AG10803 (cell line): ENCODE measurements around the gene WWOX.

Experiments
- DNase-seq: peaks from one replicate; pipeline ENCODE4 v3.0.0; 2010; ENCODE audit warnings: low read depth
- H3K4me3 ChIP-seq: 2 replicates; pipeline ENCODE4 v1.5.1; 2011; ENCODE audit warnings: mild to moderate bottlenecking, low read length, control low read depth
- CTCF ChIP-seq: conservative IDR thresholded peaks from 2 replicates; pipeline ENCODE4 v1.5.1; 2011; ENCODE audit warnings: mild to moderate bottlenecking, low read length, control low read depth, inconsistent platforms

WWOX gene

GRCh38 chr16:79003026-79003609 lies 903.7 kb downstream of the WWOX start:
- no peak for TF ChIP-seq CTCF
- no peak for DNase-seq
- no peak overlapping the region for H3K4me3 ChIP-seq

GRCh38 chr16:79004309-79004708 lies 904.9 kb downstream of the WWOX start:
- H3K4me3 ChIP-seq: no peak overlapping the region
- DNase-seq: no peak
- TF ChIP-seq CTCF: no peak

- no peak overlapping the region for H3K4me3 ChIP-seq
- DNase-seq: no peak
- TF ChIP-seq CTCF: no peak
These were observed 905.6 kb downstream of the WWOX start for GRCh38 chr16:79005096-79005495.

GRCh38 chr16:79006206-79006605 lies 906.8 kb downstream of the WWOX start:
- TF ChIP-seq CTCF: no peak
- no peak overlapping the region for H3K4me3 ChIP-seq
- DNase-seq: no peak

GRCh38 chr16:79006765-79007164 lies 907.3 kb downstream of the WWOX start:
- TF ChIP-seq CTCF: no peak
- DNase-seq: no peak
- no peak overlapping the region for H3K4me3 ChIP-seq

GRCh38 chr16:79007614-79008013 lies 908.2 kb downstream of the WWOX start:
- DNase-seq: no peak
- no peak for TF ChIP-seq CTCF
- H3K4me3 ChIP-seq: no peak overlapping the region

- no peak overlapping the region for H3K4me3 ChIP-seq
- DNase-seq: no peak
- TF ChIP-seq CTCF: no peak
These were observed 908.8 kb downstream of the WWOX start for GRCh38 chr16:79008036-79008868.
